ENCODE data around the gene DNLZ.

DNA sequence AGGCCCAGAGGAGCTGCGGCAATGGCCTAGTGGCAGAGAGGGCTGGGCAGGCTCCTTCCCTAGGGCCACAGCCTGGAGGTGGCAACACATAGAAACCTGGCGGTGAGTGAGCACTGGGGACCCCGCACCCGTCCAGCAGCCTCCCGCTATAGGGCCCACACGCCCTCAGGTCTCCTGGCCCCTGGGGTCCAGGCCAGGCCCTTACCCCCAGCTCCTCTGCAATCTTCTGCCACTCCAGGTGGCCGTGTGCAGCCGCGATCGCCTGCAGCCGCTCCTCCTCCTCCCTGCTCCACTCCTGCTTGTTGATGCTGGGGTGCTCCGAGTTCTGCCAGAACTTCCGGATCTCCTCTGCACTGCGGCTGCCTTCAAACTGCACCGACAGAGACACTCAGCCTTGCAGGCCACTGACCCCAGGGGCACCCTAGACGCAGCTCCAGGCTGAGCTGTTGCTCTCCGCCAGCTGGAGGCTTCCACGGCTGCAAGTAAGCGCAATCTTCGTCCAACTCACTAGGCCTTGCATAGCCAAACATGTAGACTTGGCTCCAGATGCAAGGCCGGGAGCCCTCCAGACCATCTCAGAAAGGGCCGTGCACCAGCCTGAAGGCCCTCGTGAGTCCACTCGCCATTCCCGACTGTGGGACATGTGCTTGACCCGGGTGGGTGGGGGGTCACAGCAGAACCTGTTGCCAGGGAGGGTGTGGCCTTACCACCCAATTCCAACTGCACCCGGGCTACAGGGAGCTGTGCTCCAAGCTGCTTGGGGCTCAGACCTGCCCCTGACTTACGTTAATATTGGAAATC, 28.4 kb upstream of the DNLZ start:
- TF ChIP-seq, protein P1, sequence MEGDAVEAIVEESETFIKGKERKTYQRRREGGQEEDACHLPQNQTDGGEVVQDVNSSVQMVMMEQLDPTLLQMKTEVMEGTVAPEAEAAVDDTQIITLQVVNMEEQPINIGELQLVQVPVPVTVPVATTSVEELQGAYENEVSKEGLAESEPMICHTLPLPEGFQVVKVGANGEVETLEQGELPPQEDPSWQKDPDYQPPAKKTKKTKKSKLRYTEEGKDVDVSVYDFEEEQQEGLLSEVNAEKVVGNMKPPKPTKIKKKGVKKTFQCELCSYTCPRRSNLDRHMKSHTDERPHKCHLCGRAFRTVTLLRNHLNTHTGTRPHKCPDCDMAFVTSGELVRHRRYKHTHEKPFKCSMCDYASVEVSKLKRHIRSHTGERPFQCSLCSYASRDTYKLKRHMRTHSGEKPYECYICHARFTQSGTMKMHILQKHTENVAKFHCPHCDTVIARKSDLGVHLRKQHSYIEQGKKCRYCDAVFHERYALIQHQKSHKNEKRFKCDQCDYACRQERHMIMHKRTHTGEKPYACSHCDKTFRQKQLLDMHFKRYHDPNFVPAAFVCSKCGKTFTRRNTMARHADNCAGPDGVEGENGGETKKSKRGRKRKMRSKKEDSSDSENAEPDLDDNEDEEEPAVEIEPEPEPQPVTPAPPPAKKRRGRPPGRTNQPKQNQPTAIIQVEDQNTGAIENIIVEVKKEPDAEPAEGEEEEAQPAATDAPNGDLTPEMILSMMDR (IDR thresholded peaks at IDR 0.05) = no peak
- TF ChIP-seq POLR2A (IDR thresholded peaks at IDR 0.05) = no peak
